Measurements from ENCODE around the gene SMAP1. TPM values are rescaled to one million over a fixed set of nuclear protein-coding genes. Genes with fewer than 3 reads are reported as not detected.

Gene SMAP1
- total RNA-seq: 10 to 100 TPM; 24.3 to 25.0 TPM

GRCh38 chr6:70667711-70668498, at the start of gene SMAP1:
TSS of gene SMAP1 (plus strand) at chr6:70667883. CDS start at chr6:70668024, 141 bp downstream.
- peak; percentile 95 for DNase-seq
- peaks cover 2% of the 10 kb centered on the region for H3K36me3 Mint-ChIP-seq
- peaks cover 41% of the 10 kb centered on the region for H3K4me1 Mint-ChIP-seq
- peak within 1 kb of the TSS; percentile 90 for H3K27ac Mint-ChIP-seq
- peak within 1 kb of the TSS; percentile 90 for H3K4me3 Mint-ChIP-seq
- H3K9me3 Mint-ChIP-seq: no peaks in the 10 kb centered on the region
- no peaks in the 10 kb centered on the region for H3K27me3 Mint-ChIP-seq

- Mint-ChIP-seq H3K27me3 (peaks cover 4% of the 10 kb centered on the region), H3K27ac (no peak overlapping the region), H3K4me3 (no peak overlapping the region), H3K4me1 (no peaks in the 10 kb centered on the region), H3K36me3 (no peaks in the 10 kb centered on the region), H3K9me3 (no peaks in the 10 kb centered on the region)
- no peak for DNase-seq
Observed at GRCh38 chr6:70620746-70621145, 46.9 kb upstream of the SMAP1 start.

- no peak for DNase-seq
- no peak overlapping the region for H3K27ac Mint-ChIP-seq
- no peaks in the 10 kb centered on the region for H3K4me1 Mint-ChIP-seq
- H3K27me3 Mint-ChIP-seq: no peaks in the 10 kb centered on the region
- no peak overlapping the region for H3K4me3 Mint-ChIP-seq
- no peaks in the 10 kb centered on the region for H3K9me3 Mint-ChIP-seq
- H3K36me3 Mint-ChIP-seq: no peaks in the 10 kb centered on the region
Observed at GRCh38 chr6:70622461-70622860, 45.2 kb upstream of the SMAP1 start.

- H3K4me1 Mint-ChIP-seq: no peaks in the 10 kb centered on the region
- H3K27me3 Mint-ChIP-seq: no peaks in the 10 kb centered on the region
- no peak for DNase-seq
- H3K9me3 Mint-ChIP-seq: no peaks in the 10 kb centered on the region
- no peaks in the 10 kb centered on the region for H3K36me3 Mint-ChIP-seq
- H3K27ac Mint-ChIP-seq: no peak overlapping the region
- no peak overlapping the region for H3K4me3 Mint-ChIP-seq
Observed at GRCh38 chr6:70625436-70625835, 42.2 kb upstream of the SMAP1 start.

- Mint-ChIP-seq H3K4me1 (no peaks in the 10 kb centered on the region), H3K27ac (no peak overlapping the region), H3K27me3 (no peaks in the 10 kb centered on the region), H3K9me3 (no peaks in the 10 kb centered on the region), H3K4me3 (no peak overlapping the region), H3K36me3 (no peaks in the 10 kb centered on the region)
- no peak for DNase-seq
Observed at GRCh38 chr6:70627500-70628254, 40.0 kb upstream of the SMAP1 start.

DNA sequence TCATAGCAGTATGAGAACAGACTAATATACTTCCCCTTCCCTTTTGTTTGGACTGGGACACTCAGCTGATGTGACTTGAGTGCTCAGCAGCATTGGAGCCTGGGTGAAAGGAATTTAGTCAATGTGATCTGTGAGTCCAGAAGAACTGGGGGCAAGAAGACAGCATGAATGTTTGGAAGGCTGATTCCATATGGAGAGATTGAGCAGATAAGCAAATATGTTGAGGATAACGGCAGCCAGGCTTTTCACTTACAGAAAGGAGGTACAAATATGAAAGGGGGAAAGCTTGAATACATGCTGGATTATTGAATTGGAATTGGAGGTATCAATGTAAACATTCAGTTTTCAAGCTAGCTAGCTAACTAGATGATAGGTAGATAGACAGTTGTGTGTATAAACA, 37.8 kb upstream of the SMAP1 start:
- no peak for DNase-seq
- H3K36me3 Mint-ChIP-seq: no peaks in the 10 kb centered on the region
- no peaks in the 10 kb centered on the region for H3K9me3 Mint-ChIP-seq
- H3K4me1 Mint-ChIP-seq: no peaks in the 10 kb centered on the region
- no peak overlapping the region for H3K4me3 Mint-ChIP-seq
- H3K27ac Mint-ChIP-seq: no peak overlapping the region
- H3K27me3 Mint-ChIP-seq: no peaks in the 10 kb centered on the region

DNA sequence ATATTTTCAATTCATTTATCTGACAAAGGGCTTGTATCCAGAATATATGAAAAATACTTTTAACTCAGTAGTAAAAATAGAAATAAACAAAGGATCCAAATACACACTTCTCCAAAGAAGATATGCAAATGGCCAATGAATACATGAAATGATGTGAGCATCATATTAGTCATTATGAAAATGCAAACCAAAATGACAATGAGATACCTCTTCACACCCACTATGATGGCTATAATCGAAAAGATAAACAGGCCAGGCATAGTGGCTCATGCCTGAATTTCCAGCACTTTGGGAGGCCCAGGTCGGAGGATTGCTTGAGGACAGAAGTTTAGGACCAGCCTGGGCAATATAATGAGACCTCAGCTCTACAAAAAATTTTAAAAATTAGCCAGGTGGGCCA, 33.8 kb upstream of the SMAP1 start:
- Mint-ChIP-seq H3K9me3 (no peaks in the 10 kb centered on the region), H3K27me3 (no peaks in the 10 kb centered on the region), H3K4me3 (no peak overlapping the region), H3K27ac (no peak overlapping the region), H3K4me1 (no peaks in the 10 kb centered on the region), H3K36me3 (no peaks in the 10 kb centered on the region)
- no peak for DNase-seq

DNA sequence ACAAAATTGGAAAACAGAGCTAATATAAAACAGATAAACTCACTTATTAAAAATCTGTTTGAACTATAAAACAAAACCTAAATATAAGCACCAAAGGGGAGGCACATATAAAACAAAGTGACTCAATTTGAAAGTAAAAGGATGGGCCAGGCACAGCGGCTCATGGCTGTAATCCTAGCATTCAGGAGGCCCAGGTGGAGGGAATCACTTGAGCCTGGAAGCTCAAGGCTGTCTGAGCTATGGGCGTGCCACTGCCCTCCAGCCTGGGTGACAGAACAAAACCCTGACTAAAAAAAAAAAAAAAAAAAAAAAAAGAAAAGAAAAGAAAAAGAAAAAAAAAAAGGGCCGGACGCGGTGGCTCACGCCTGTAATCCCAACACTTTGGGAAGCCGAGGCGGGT, 31.1 kb upstream of the SMAP1 start:
- no peaks in the 10 kb centered on the region for H3K9me3 Mint-ChIP-seq
- H3K27me3 Mint-ChIP-seq: no peaks in the 10 kb centered on the region
- H3K36me3 Mint-ChIP-seq: no peaks in the 10 kb centered on the region
- H3K4me3 Mint-ChIP-seq: no peak overlapping the region
- no peak for DNase-seq
- H3K4me1 Mint-ChIP-seq: no peaks in the 10 kb centered on the region
- no peak overlapping the region for H3K27ac Mint-ChIP-seq

DNA sequence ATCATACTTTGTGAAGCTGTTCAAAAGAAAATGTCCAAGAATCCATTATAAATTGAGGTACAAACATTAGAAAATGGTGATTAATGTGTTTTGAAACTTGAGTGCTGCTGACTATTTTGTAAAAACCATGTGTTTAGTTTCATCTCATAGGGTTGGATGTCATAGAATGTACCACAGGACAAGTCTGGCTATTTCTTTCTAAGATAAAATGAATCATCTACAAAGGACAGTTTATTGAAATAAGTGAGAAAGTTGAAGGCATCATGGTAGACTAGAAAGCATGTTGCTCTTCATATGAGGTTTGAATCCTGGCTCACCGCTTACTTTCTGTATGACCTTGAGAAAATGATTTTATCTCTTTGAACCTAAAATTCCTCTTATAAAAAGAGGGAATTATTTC, 29.2 kb upstream of the SMAP1 start:
- Mint-ChIP-seq H3K4me1 (no peaks in the 10 kb centered on the region), H3K4me3 (no peak overlapping the region), H3K9me3 (no peaks in the 10 kb centered on the region), H3K36me3 (no peaks in the 10 kb centered on the region), H3K27me3 (no peaks in the 10 kb centered on the region), H3K27ac (no peak overlapping the region)
- no peak for DNase-seq

GRCh38 chr6:70651326-70651905, 16.3 kb upstream of the SMAP1 start:
- Mint-ChIP-seq H3K27ac (no peak overlapping the region), H3K4me1 (peaks cover 17% of the 10 kb centered on the region), H3K36me3 (no peaks in the 10 kb centered on the region), H3K9me3 (no peaks in the 10 kb centered on the region), H3K4me3 (no peak overlapping the region), H3K27me3 (no peaks in the 10 kb centered on the region)
- peak; percentile 60 for DNase-seq

DNA sequence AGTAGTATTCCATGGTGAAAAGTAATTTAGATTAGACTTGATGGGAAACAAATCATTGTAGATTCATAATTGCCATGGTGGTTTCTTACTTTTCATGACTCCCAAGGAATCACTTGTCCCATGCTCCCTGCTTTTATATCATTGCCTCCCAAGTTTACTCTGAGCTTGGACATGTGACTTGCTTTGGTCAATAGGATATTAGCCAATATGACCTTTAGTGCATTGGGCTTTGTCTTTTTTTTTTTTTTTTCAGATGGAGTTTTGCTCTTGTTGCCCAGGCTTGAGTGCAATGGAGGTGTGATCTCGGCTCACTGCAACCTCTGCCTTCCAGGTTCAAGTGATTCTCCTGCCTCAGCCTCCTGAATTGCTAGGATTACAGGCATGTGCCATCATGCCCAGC, 15.5 kb upstream of the SMAP1 start:
- H3K27me3 Mint-ChIP-seq: no peaks in the 10 kb centered on the region
- H3K36me3 Mint-ChIP-seq: no peaks in the 10 kb centered on the region
- no peak for DNase-seq
- no peak overlapping the region for H3K27ac Mint-ChIP-seq
- peaks cover 17% of the 10 kb centered on the region for H3K4me1 Mint-ChIP-seq
- no peaks in the 10 kb centered on the region for H3K9me3 Mint-ChIP-seq
- H3K4me3 Mint-ChIP-seq: no peak overlapping the region

DNA sequence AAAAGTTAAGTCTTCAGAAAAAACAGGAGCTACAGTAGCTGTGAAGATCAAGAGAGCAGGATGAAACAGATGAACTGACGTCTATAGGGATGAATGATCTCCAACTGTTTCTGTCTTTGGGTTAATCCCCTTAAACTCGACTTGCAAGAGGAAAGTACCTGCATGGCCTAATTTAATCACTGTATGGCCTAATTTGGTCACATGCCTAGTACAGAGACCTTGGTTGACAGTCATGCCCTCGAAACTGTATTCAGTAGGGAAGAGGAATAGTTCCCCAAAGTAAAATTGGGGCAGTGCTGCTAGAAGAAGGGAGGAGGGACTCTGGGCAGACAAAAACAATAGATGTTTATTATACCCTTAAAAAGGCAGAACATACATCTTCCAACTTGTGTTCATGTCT, 10.0 kb upstream of the SMAP1 start:
- H3K36me3 Mint-ChIP-seq: no peaks in the 10 kb centered on the region
- H3K9me3 Mint-ChIP-seq: no peaks in the 10 kb centered on the region
- H3K27me3 Mint-ChIP-seq: peaks cover 8% of the 10 kb centered on the region
- DNase-seq: no peak
- H3K4me1 Mint-ChIP-seq: no peaks in the 10 kb centered on the region
- no peak overlapping the region for H3K4me3 Mint-ChIP-seq
- H3K27ac Mint-ChIP-seq: no peak overlapping the region

- Mint-ChIP-seq H3K4me1 (peaks cover 14% of the 10 kb centered on the region), H3K27ac (no peak overlapping the region), H3K36me3 (no peaks in the 10 kb centered on the region), H3K4me3 (no peak overlapping the region), H3K27me3 (peaks cover 8% of the 10 kb centered on the region), H3K9me3 (no peaks in the 10 kb centered on the region)
- DNase-seq: no peak
Observed at GRCh38 chr6:70663881-70664466, 3.7 kb upstream of the SMAP1 start.

DNA sequence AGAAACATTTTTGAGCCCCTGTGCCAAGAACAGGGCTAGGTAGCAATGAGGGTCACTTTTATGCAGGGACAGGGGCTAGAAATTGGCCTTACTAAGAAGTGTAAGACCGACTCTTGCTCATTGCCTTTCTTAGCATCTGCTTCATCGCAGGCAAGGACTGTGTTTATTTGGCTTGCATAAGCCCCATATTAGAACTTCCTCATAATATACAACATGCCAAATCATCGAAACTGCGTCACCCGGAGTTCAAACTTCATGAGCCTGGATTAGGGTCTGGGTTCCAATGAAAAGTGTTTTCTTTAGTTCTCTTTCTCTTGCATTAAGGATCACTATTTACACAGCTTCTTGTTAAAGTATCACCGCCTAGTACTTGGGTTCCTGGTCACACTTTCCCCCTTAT, 977 bp upstream of the SMAP1 start:
- Mint-ChIP-seq H3K4me1 (peaks cover 29% of the 10 kb centered on the region), H3K36me3 (no peaks in the 10 kb centered on the region), H3K4me3 (peak overlapping the region; percentile 81), H3K9me3 (no peaks in the 10 kb centered on the region), H3K27ac (peak overlapping the region; percentile 90), H3K27me3 (peaks cover 5% of the 10 kb centered on the region)
- no peak for DNase-seq

DNA sequence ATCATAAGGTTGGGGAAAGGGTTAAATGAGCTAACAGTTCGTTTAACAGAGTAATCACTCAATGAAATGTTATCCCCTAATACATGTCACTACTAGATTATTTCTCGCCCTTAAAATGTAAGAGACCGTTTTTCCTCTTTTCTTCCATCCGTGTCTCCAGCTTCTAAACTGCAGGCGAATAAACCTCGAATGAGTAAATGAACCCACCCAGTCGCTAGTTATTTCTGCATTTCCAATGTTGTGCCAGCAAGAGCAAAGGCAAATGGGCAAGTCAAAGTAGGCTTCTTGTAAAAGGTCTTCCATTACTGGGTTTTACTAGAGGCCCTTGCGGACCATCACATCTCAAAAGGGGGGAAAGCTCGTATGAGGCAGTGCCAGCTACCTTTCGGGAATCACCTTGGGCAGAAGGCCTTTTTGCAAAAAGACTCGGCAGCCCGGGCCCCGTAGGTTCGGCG, 400 bp upstream of the SMAP1 start:
- Mint-ChIP-seq H3K4me1 (peaks cover 35% of the 10 kb centered on the region), H3K36me3 (no peaks in the 10 kb centered on the region), H3K27ac (peak overlapping the region; percentile 90), H3K4me3 (peak overlapping the region; percentile 81), H3K27me3 (no peaks in the 10 kb centered on the region), H3K9me3 (no peaks in the 10 kb centered on the region)
- no peak for DNase-seq
